ENCODE data around the gene ARMC9. TPM values are rescaled to one million over a fixed set of nuclear protein-coding genes. Genes with fewer than 3 reads are reported as not detected.
A peak's percentile ranks its signal among the peaks of the same experiment; 100 is the strongest.

The ARMC9 gene
- total and polyA plus RNA-seq, 3 donors from 2014 or later = 35.0 to 49.7 (median 47.5) TPM

GRCh38 chr2:231396058-231396821 lies 197.8 kb downstream of the ARMC9 start:
- TF ChIP-seq POLR2A (IDR thresholded peaks at IDR 0.05) (no peak), CTCF (IDR thresholded peaks at IDR 0.05) (no peak)
- H3K9me3 ChIP-seq = no peaks in the 10 kb centered on the region
- peaks cover 24% of the 10 kb centered on the region for H3K4me1 ChIP-seq
- H3K4me3 ChIP-seq = peak overlapping the region; percentile 60 to 68
- H3K27me3 ChIP-seq = no peaks in the 10 kb centered on the region
- WGBS, 2 donors = 6% methylated on average over 31 of the region's 41 CpGs; no CpG with 5 or more reads in 1 of the 2 donors
- H3K27ac ChIP-seq = peak overlapping the region; percentile 68 to 70
- no peak for DNase-seq
- H3K36me3 ChIP-seq (ENCODE audit: low read depth, missing control alignments) = no peaks in the 10 kb centered on the region
- intact Hi-C loops (cut with DNase I; ENCODE audit: low total_unique reads) = no loop called here

- Histone ChIP-seq H3K27me3 (no peaks in the 10 kb centered on the region), H3K4me1 (peaks cover 24% of the 10 kb centered on the region), H3K27ac (peak overlapping the region in 1 of 2 donors; percentile 68), H3K4me3 (no peak overlapping the region), H3K36me3 (ENCODE audit: low read depth, missing control alignments) (no peaks in the 10 kb centered on the region), H3K9me3 (no peaks in the 10 kb centered on the region)
- 70 to 83% methylated on average over 7 to 22 of the region's 22 CpGs for WGBS, 2 donors
- no peak for TF ChIP-seq POLR2A (IDR thresholded peaks at IDR 0.05)
- TF ChIP-seq CTCF (IDR thresholded peaks at IDR 0.05) = no peak
- intact Hi-C loops (cut with DNase I; ENCODE audit: low total_unique reads) = no loop called here
- DNase-seq = no peak
Observed at GRCh38 chr2:231397011-231397927, 198.8 kb downstream of the ARMC9 start.

- H3K4me3 ChIP-seq = no peak overlapping the region
- H3K4me1 ChIP-seq = peaks cover 24% of the 10 kb centered on the region
Observed at GRCh38 chr2:231397928-231398294, 199.5 kb downstream of the ARMC9 start.

GRCh38 chr2:231398585-231398984 lies 200.2 kb downstream of the ARMC9 start:
- Histone ChIP-seq H3K36me3 (ENCODE audit: low read depth, missing control alignments) (no peaks in the 10 kb centered on the region), H3K4me1 (peaks cover 29% of the 10 kb centered on the region), H3K4me3 (no peak overlapping the region), H3K9me3 (no peaks in the 10 kb centered on the region), H3K27me3 (no peaks in the 10 kb centered on the region), H3K27ac (peak overlapping the region; percentile 64 to 72)
- DNase-seq = no peak
- WGBS, 2 donors = 83 to 88% methylated on average over 9 to 27 of the region's 27 CpGs
- intact Hi-C loops (cut with DNase I; ENCODE audit: low total_unique reads) = no loop called here
- TF ChIP-seq POLR2A (IDR thresholded peaks at IDR 0.05) (no peak), CTCF (IDR thresholded peaks at IDR 0.05) (no peak)

More at GRCh38 chr2:231397928-231398294, 199.5 kb downstream of the ARMC9 start:
- no peak for TF ChIP-seq CTCF (IDR thresholded peaks at IDR 0.05)
- TF ChIP-seq POLR2A (IDR thresholded peaks at IDR 0.05) = no peak
- DNase-seq = no peak
- 76 to 95% methylated on average over 8 to 28 of the region's 28 CpGs for WGBS, 2 donors
- H3K36me3 ChIP-seq (ENCODE audit: low read depth, missing control alignments) = no peaks in the 10 kb centered on the region
- no peak overlapping the region for H3K27ac ChIP-seq
- H3K27me3 ChIP-seq = no peaks in the 10 kb centered on the region
- intact Hi-C loops (cut with DNase I; ENCODE audit: low total_unique reads) = no loop called here
- no peaks in the 10 kb centered on the region for H3K9me3 ChIP-seq

Data from testis (tissue), 3 donors.